Liver (tissue), 3 donors: Measurements from ENCODE around the gene DNAH3.

Source experiments
- FOXA1 ChIP-seq: IDR thresholded peaks from 2 replicates; pipeline ENCODE4 v1.6.1; 2016; ENCODE audit warnings: antibody characterized with exemption
- RAD21 ChIP-seq, 2 donors: IDR thresholded peaks; 2 replicates each; pipeline ENCODE4 v1.6.1; 2016; ENCODE audit warnings: antibody characterized with exemption in 2 of 2, mild to moderate bottlenecking in 2 of 2
- RXRA ChIP-seq, 2 donors: IDR thresholded peaks; 2 replicates each; pipeline ENCODE4 v1.6.1; 2017 to 2018; ENCODE audit warnings: antibody characterized with exemption in 2 of 2, mild to moderate bottlenecking in 1 of 2
- SP1 ChIP-seq: IDR thresholded peaks from 2 replicates; pipeline ENCODE4 v1.6.1; 2018; ENCODE audit warnings: antibody characterized with exemption, mild to moderate bottlenecking
- TAF1 ChIP-seq: conservative IDR thresholded peaks from 2 replicates; pipeline ENCODE4 v1.6.1; 2016; ENCODE audit warnings: antibody characterized with exemption, mild to moderate bottlenecking
- TF ChIP-seq, protein P1 (sequence below): fragments of 150-350 bp; IDR thresholded peaks from 2 replicates; pipeline ENCODE4 v1.5.1; 2017; ENCODE audit warnings: improper control_type of control experiment, low read depth, low read length; ENCODE audit not compliant: missing input control
- TF ChIP-seq, protein P2 (sequence below): IDR thresholded peaks from 2 replicates; pipeline ENCODE4 v1.6.1; 2016; ENCODE audit warnings: antibody characterized with exemption
- TF ChIP-seq, protein P3 (sequence below): IDR thresholded peaks from 2 replicates; pipeline ENCODE4 v1.6.1; 2016; ENCODE audit warnings: antibody characterized with exemption
- donor health status: healthy.
- donor health status: healthy.

DNA sequence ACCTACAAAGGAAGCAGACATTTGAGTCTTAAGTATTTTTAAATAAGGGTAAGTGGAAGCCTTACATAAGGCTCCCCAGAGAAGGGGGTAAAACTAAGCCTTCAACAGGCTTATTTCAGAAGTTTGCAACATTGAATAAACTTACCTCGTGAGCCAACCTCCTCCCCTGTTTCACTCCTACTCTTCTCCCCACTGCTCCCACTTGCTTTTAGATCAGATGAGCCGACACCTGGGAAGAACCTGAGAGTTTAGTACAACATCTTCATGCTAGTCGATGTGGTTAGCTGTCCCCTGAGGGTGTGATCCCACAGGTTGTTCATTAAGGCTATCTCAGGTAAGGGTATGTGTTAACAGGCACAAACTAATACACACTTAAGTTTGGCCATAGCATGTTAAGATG lies 47.0 kb upstream of the DNAH3 start:
- no peak for TF ChIP-seq FOXA1
- TF ChIP-seq, protein P1, sequence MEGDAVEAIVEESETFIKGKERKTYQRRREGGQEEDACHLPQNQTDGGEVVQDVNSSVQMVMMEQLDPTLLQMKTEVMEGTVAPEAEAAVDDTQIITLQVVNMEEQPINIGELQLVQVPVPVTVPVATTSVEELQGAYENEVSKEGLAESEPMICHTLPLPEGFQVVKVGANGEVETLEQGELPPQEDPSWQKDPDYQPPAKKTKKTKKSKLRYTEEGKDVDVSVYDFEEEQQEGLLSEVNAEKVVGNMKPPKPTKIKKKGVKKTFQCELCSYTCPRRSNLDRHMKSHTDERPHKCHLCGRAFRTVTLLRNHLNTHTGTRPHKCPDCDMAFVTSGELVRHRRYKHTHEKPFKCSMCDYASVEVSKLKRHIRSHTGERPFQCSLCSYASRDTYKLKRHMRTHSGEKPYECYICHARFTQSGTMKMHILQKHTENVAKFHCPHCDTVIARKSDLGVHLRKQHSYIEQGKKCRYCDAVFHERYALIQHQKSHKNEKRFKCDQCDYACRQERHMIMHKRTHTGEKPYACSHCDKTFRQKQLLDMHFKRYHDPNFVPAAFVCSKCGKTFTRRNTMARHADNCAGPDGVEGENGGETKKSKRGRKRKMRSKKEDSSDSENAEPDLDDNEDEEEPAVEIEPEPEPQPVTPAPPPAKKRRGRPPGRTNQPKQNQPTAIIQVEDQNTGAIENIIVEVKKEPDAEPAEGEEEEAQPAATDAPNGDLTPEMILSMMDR = no peak
- TF ChIP-seq RAD21 (IDR thresholded peaks at IDR 0.05) = no peak
- no peak for TF ChIP-seq TAF1
- TF ChIP-seq, protein P2, sequence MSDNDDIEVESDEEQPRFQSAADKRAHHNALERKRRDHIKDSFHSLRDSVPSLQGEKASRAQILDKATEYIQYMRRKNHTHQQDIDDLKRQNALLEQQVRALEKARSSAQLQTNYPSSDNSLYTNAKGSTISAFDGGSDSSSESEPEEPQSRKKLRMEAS = no peak
- TF ChIP-seq, protein P3, sequence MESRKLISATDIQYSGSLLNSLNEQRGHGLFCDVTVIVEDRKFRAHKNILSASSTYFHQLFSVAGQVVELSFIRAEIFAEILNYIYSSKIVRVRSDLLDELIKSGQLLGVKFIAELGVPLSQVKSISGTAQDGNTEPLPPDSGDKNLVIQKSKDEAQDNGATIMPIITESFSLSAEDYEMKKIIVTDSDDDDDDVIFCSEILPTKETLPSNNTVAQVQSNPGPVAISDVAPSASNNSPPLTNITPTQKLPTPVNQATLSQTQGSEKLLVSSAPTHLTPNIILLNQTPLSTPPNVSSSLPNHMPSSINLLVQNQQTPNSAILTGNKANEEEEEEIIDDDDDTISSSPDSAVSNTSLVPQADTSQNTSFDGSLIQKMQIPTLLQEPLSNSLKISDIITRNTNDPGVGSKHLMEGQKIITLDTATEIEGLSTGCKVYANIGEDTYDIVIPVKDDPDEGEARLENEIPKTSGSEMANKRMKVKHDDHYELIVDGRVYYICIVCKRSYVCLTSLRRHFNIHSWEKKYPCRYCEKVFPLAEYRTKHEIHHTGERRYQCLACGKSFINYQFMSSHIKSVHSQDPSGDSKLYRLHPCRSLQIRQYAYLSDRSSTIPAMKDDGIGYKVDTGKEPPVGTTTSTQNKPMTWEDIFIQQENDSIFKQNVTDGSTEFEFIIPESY = no peak
- no peak for TF ChIP-seq RXRA (IDR thresholded peaks at IDR 0.05)
- TF ChIP-seq SP1 = no peak
